Osteoblast (primary cell): ENCODE data around the gene SLCO2B1. TPM values are rescaled to one million over a fixed set of nuclear protein-coding genes. Genes with fewer than 3 reads are reported as not detected.

Source experiments
- DNase-seq: peaks from one replicate; pipeline ENCODE4 v3.0.0; 2011; ENCODE audit warnings: low spot score, mixed read lengths; ENCODE audit not compliant: insufficient read length; ENCODE audit errors: missing footprints
- H2AFZ ChIP-seq: 2 replicates; pipeline ENCODE4 v1.6.0; 2011; ENCODE audit warnings: mild to moderate bottlenecking, low read length
- H3K27ac ChIP-seq: 2 replicates; pipeline ENCODE4 v1.5.1; 2011; ENCODE audit warnings: mild to moderate bottlenecking, low read depth, low read length, moderate library complexity
- H3K27me3 ChIP-seq: 2 replicates; pipeline ENCODE4 v1.6.0; 2012; ENCODE audit warnings: mild to moderate bottlenecking, control low read depth, inconsistent platforms, low read length, moderate library complexity; ENCODE audit not compliant: insufficient read depth
- H3K36me3 ChIP-seq: 2 replicates; pipeline ENCODE4 v1.5.1; 2011; ENCODE audit warnings: mild to moderate bottlenecking, low read length, control low read depth, moderate library complexity; ENCODE audit not compliant: insufficient read depth
- H3K4me1 ChIP-seq: 2 replicates; pipeline ENCODE4 v1.5.1; 2011; ENCODE audit warnings: mild to moderate bottlenecking, low read length, control low read depth, moderate library complexity; ENCODE audit not compliant: insufficient read depth
- H3K4me2 ChIP-seq: 2 replicates; pipeline ENCODE4 v1.6.0; 2011; ENCODE audit warnings: mild to moderate bottlenecking, low read length; ENCODE audit not compliant: insufficient read depth
- H3K4me3 ChIP-seq: fragments of 200-600 bp; sonication (generic); 3 replicates; pipeline ENCODE4 v1.5.1; 2012; ENCODE audit warnings: mild to moderate bottlenecking, low read length, inconsistent platforms; ENCODE audit not compliant: insufficient read depth
- H3K79me2 ChIP-seq: 2 replicates; pipeline ENCODE4 v1.6.0; 2012; ENCODE audit warnings: mild to moderate bottlenecking, low read length, control low read depth, inconsistent platforms; ENCODE audit not compliant: insufficient read depth
- H3K9me3 ChIP-seq: 2 replicates; pipeline ENCODE4 v1.5.1; 2011; ENCODE audit warnings: low read depth, low read length, control low read depth
- H4K20me1 ChIP-seq: 2 replicates; pipeline ENCODE4 v1.6.0; 2012; ENCODE audit warnings: mild to moderate bottlenecking, low read length, control low read depth; ENCODE audit not compliant: insufficient read depth
- CTCF ChIP-seq: IDR thresholded peaks from 2 replicates; pipeline ENCODE4 v1.5.1; 2011; ENCODE audit warnings: mild to moderate bottlenecking, low read depth, low read length, moderate library complexity; ENCODE audit errors: extremely low read depth
- total RNA-seq: library from RNA; depleted of rRNA; stranded (reverse); fragments of >200 nt; gene quantifications from 2 replicates; pipeline ENCODE4 v1.2.3, GENCODE V29; 2012

The SLCO2B1 gene
- total RNA-seq, 1 donor = 0.72 TPM

GRCh38 chr11:75246671-75247350 lies 95.9 kb downstream of the SLCO2B1 start:
- H3K36me3 ChIP-seq = no peaks in the 10 kb centered on the region
- H3K4me2 ChIP-seq = no peak overlapping the region
- H3K27me3 ChIP-seq = peaks cover 40% of the 10 kb centered on the region
- H3K4me3 ChIP-seq = no peak overlapping the region
- H3K79me2 ChIP-seq = no peaks in the 10 kb centered on the region
- no peak for TF ChIP-seq CTCF
- peaks cover 5% of the 10 kb centered on the region for H3K4me1 ChIP-seq
- no peak overlapping the region for H3K27ac ChIP-seq
- H2AFZ ChIP-seq = no peak overlapping the region
- no peaks in the 10 kb centered on the region for H3K9me3 ChIP-seq
- no peak for DNase-seq
- no peaks in the 10 kb centered on the region for H4K20me1 ChIP-seq

- no peak for TF ChIP-seq CTCF
- peaks cover 5% of the 10 kb centered on the region for H3K4me1 ChIP-seq
- DNase-seq = no peak
- no peaks in the 10 kb centered on the region for H4K20me1 ChIP-seq
- H3K79me2 ChIP-seq = no peaks in the 10 kb centered on the region
- peaks cover 3% of the 10 kb centered on the region for H3K9me3 ChIP-seq
- H3K4me3 ChIP-seq = no peak overlapping the region
- H3K4me2 ChIP-seq = no peak overlapping the region
- no peak overlapping the region for H3K27ac ChIP-seq
- no peak overlapping the region for H2AFZ ChIP-seq
- H3K36me3 ChIP-seq = no peaks in the 10 kb centered on the region
- H3K27me3 ChIP-seq = peaks cover 26% of the 10 kb centered on the region
Observed at GRCh38 chr11:75248924-75249256, 98.0 kb downstream of the SLCO2B1 start.

GRCh38 chr11:75249704-75250103 lies 98.8 kb downstream of the SLCO2B1 start:
- Histone ChIP-seq H3K27me3 (peaks cover 18% of the 10 kb centered on the region), H3K36me3 (no peaks in the 10 kb centered on the region), H4K20me1 (no peaks in the 10 kb centered on the region), H3K9me3 (peaks cover 3% of the 10 kb centered on the region), H3K4me1 (peaks cover 5% of the 10 kb centered on the region), H3K79me2 (no peaks in the 10 kb centered on the region), H3K4me3 (no peak overlapping the region), H2AFZ (no peak overlapping the region), H3K4me2 (no peak overlapping the region), H3K27ac (no peak overlapping the region)
- DNase-seq = no peak
- TF ChIP-seq CTCF = no peak

GRCh38 chr11:75254326-75254725 lies 103.4 kb downstream of the SLCO2B1 start:
- H3K27me3 ChIP-seq = peaks cover 19% of the 10 kb centered on the region
- DNase-seq = no peak
- H3K4me3 ChIP-seq = no peak overlapping the region
- H3K4me1 ChIP-seq = no peaks in the 10 kb centered on the region
- no peak for TF ChIP-seq CTCF
- H2AFZ ChIP-seq = no peak overlapping the region
- no peaks in the 10 kb centered on the region for H3K79me2 ChIP-seq
- H3K27ac ChIP-seq = no peak overlapping the region
- H3K4me2 ChIP-seq = no peak overlapping the region
- H3K36me3 ChIP-seq = no peaks in the 10 kb centered on the region
- H4K20me1 ChIP-seq = no peaks in the 10 kb centered on the region
- peaks cover 3% of the 10 kb centered on the region for H3K9me3 ChIP-seq

Other genes with a start within 250 kb of the SLCO2B1 start
- gene XRRA1, start 202.0 kb upstream of the SLCO2B1 start, total RNA-seq = 8.0 and 9.8 TPM in 2 replicates
- 10.9 and 43.9 TPM in 2 replicates for gene SPCS2, start 201.8 kb upstream of the SLCO2B1 start, total RNA-seq
- gene NEU3, start 162.2 kb upstream of the SLCO2B1 start, total RNA-seq = 6.9 and 8.3 TPM in 2 replicates
- gene OR2AT4, start 54.2 kb upstream of the SLCO2B1 start, total RNA-seq = not detected in 2 replicates
- not detected in 2 replicates for gene TPBGL, start 89.7 kb downstream of the SLCO2B1 start, total RNA-seq
- gene ARRB1, start 200.6 kb downstream of the SLCO2B1 start, total RNA-seq = 14.5 and 19.4 TPM in 2 replicates
- gene RPS3, start 248.4 kb downstream of the SLCO2B1 start, total RNA-seq = 1,511 and 1,512 TPM in 2 replicates